ENCODE measurements around the gene BNC2. TPM values are rescaled to one million over a fixed set of nuclear protein-coding genes. Genes with fewer than 3 reads are reported as not detected.

The BNC2 gene
- total RNA-seq, 1 experiment from 2014 or later = 43.6 TPM

DNA sequence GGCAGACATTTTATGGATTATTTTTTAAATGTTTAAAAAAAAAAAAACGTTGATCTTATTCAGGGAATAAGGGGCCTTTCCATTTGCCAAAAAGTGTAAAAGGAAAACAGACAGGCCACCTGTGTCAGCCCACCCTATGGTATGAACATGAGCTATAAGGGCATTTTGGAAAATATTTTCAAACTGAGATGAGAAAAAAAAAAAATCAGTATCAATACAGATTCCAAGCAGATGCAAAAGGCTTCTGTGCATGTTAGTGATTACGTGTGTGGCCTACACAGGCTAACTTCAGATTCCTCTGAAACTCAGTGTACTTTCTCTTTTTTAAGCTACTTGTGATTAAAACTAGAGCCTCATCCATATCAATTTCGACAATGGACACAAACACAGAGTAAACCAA lies 189.9 kb downstream of the BNC2 start:
- Histone ChIP-seq H3K18ac (ENCODE audit: insufficient read length, low read depth, low read length) (no peak overlapping the region), H2BK5ac (ENCODE audit: insufficient read length, low read length) (no peak overlapping the region), H3K23me2 (ENCODE audit: insufficient read length, low read depth, low read length, poor library complexity, severe bottlenecking) (no peaks in the 10 kb centered on the region), H3K4me1 (ENCODE audit: insufficient read depth, low read length) (peaks cover 5% of the 10 kb centered on the region; the same call in 1 of the 2 replicates), H4K5ac (ENCODE audit: insufficient read length, low read depth, low read length) (no peak overlapping the region), H3K27me3 (ENCODE audit: insufficient read depth, low read length) (no peaks in the 10 kb centered on the region), H4K91ac (ENCODE audit: insufficient read length, low read depth, low read length) (no peak overlapping the region), H3K79me2 (ENCODE audit: insufficient read depth, low read length) (no peaks in the 10 kb centered on the region), H2AFZ (ENCODE audit: low read length) (no peak overlapping the region), H3K79me1 (ENCODE audit: insufficient read depth, low read depth, low read length, poor library complexity, severe bottlenecking) (no peaks in the 10 kb centered on the region), H2BK120ac (ENCODE audit: low read depth, low read length, poor library complexity, severe bottlenecking) (no peak overlapping the region), H3K4ac (ENCODE audit: low read depth, low read length) (no peak overlapping the region), H3K23ac (ENCODE audit: insufficient read length, low read depth, low read length) (no peak overlapping the region), H3K27ac (ENCODE audit: insufficient read length, low read depth, low read length) (no peak overlapping the region), H2BK20ac (ENCODE audit: low read depth, low read length, poor library complexity, severe bottlenecking) (no peak overlapping the region), H3K14ac (ENCODE audit: insufficient read depth, low read length) (no peak overlapping the region), H3K9me3 (ENCODE audit: control insufficient read depth, low read depth, low read length) (no peaks in the 10 kb centered on the region), H2AK5ac (ENCODE audit: insufficient read length, low read length) (no peak overlapping the region), H3K9ac (ENCODE audit: extremely low read depth, insufficient read length, low read length) (no peak overlapping the region), H2BK12ac (ENCODE audit: insufficient read length, low read depth, low read length) (no peak overlapping the region), H4K20me1 (ENCODE audit: control insufficient read depth, insufficient read depth, insufficient read length) (no peaks in the 10 kb centered on the region), H4K8ac (replicated peaks; ENCODE audit: insufficient read length, low read depth, low read length) (no peak overlapping the region), H3K4me2 (ENCODE audit: insufficient read depth, insufficient read length, low read length) (no peak overlapping the region), H3K56ac (ENCODE audit: insufficient read length, low read depth, low read length) (no peak overlapping the region), H2BK15ac (ENCODE audit: low read depth, low read length) (no peak overlapping the region), H3T11ph (ENCODE audit: low read length) (no peak overlapping the region)
- no peak overlapping the region for H3K4me3 Mint-ChIP-seq
- H3K4me1 Mint-ChIP-seq = peaks cover 40 to 46% of the 10 kb centered on the region in 2 experiments
- H3K9me3 Mint-ChIP-seq = no peaks in the 10 kb centered on the region
- DNase-seq = no peak
- H3K27me3 Mint-ChIP-seq (ENCODE audit: low read depth) = no peaks in the 10 kb centered on the region
- H3K36me3 Mint-ChIP-seq (ENCODE audit: insufficient read depth in 1 of 3, low read depth in 3 of 3) = no peaks in the 10 kb centered on the region
- H3K27ac Mint-ChIP-seq = peak overlapping the region in 1 of 3 experiments; percentile 37; a peak in 2 of 7 replicates
- TF ChIP-seq, protein P1, sequence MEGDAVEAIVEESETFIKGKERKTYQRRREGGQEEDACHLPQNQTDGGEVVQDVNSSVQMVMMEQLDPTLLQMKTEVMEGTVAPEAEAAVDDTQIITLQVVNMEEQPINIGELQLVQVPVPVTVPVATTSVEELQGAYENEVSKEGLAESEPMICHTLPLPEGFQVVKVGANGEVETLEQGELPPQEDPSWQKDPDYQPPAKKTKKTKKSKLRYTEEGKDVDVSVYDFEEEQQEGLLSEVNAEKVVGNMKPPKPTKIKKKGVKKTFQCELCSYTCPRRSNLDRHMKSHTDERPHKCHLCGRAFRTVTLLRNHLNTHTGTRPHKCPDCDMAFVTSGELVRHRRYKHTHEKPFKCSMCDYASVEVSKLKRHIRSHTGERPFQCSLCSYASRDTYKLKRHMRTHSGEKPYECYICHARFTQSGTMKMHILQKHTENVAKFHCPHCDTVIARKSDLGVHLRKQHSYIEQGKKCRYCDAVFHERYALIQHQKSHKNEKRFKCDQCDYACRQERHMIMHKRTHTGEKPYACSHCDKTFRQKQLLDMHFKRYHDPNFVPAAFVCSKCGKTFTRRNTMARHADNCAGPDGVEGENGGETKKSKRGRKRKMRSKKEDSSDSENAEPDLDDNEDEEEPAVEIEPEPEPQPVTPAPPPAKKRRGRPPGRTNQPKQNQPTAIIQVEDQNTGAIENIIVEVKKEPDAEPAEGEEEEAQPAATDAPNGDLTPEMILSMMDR (conservative IDR thresholded peaks at IDR 0.05) = no peak
- whole genome bisulfite sequencing (ENCODE audit: extremely low coverage, insufficient read length, low lambda C conversion rate) = no CpG with 5 or more reads among the region's 3 CpGs

All from H9 (cell line).